ENCODE results near the gene SC5D.

GRCh38 chr11:121323046-121323607 is 30.6 kb downstream of the SC5D start:
- TF ChIP-seq CTCF (IDR thresholded peaks at IDR 0.05) (no peak), POLR2A (IDR thresholded peaks at IDR 0.05) (no peak)
